Left lung (tissue), 10 donors: Measurements from ENCODE around the gene PRM3. TPM values are rescaled to one million over a fixed set of nuclear protein-coding genes. Genes with fewer than 3 reads are reported as not detected.
A peak's percentile ranks its signal among the peaks of the same experiment; 100 is the strongest.

ENCODE experiments used
- ATAC-seq: fragments of 200-7000 bp; cut with Tn5 transposase; one replicate; pipeline ENCODE4 v1.9.1; 2020; ENCODE audit warnings: moderate library complexity
- DNase-seq, 4 donors: peaks; one replicate each; pipeline ENCODE4 v3.0.0-alpha.2; 2013 to 2020
- H3K27ac ChIP-seq, 2 donors: fragments of 200-600 bp; sonication (generic) in 1 of 2; one replicate each; pipeline versions ENCODE4 v1.5.0 to v1.8.0; 2020 to 2021
- H3K27me3 ChIP-seq, 2 donors: fragments of 200-600 bp; sonication (generic) in 1 of 2; one replicate each; pipeline versions ENCODE4 v1.5.0 to v1.8.0; 2020 to 2021
- H3K36me3 ChIP-seq, 2 donors: fragments of 200-600 bp; sonication (generic) in 1 of 2; one replicate each; pipeline versions ENCODE4 v1.5.0 to v1.8.0; 2020 to 2021
- H3K4me1 ChIP-seq, 2 donors: fragments of 200-600 bp; one replicate each; pipeline ENCODE4 v1.8.0; 2021
- H3K4me3 ChIP-seq, 2 donors: fragments of 200-600 bp; sonication (generic) in 1 of 2; one replicate each; pipeline versions ENCODE4 v1.5.0 to v1.8.0; 2020 to 2021; ENCODE audit warnings: mild to moderate bottlenecking in 1 of 2
- H3K9me3 ChIP-seq, 2 donors: fragments of 200-600 bp; sonication (generic) in 1 of 2; one replicate each; pipeline versions ENCODE4 v1.5.0 to v1.8.0; 2020 to 2021
- intact Hi-C, 2 donors: fragments of 100-400 bp; cut with DNase I; formaldehyde crosslinking; loops; one replicate each; pipeline versions ENCODE4 v1.11.2 to v1.14.2; 2022
- polyA plus RNA-seq, 6 donors: library from polyadenylated mRNA; unstranded; fragments of 120-200 nt; gene quantifications; one replicate each; pipeline ENCODE4 v1.2.1, GENCODE V29; 2013; ENCODE audit not compliant: insufficient read length in 6 of 6
- total RNA-seq, 2 donors: library from RNA; stranded (reverse); fragmentation: NEBNext Ultra II Directional; extraction: Animal tissue kit (Norgen Biotek cat#: 25700); gene quantifications; one replicate each; pipeline ENCODE4 v1.2.1, GENCODE V29; 2021
- TF ChIP-seq, protein P1 (sequence below), 2 donors: fragments of 200-600 bp; sonication (generic) in 1 of 2; IDR thresholded peaks; one replicate each; pipeline versions ENCODE4 v1.5.0 to v1.8.0; 2021; ENCODE audit warnings: antibody characterized with exemption in 2 of 2
- donor health status: DM: no; HTN: yes; CAD: no.
- donor health status: DM: no; HTN: no; CAD: no.

The PRM3 gene
- total and polyA plus RNA-seq, 8 donors = not detected

DNA sequence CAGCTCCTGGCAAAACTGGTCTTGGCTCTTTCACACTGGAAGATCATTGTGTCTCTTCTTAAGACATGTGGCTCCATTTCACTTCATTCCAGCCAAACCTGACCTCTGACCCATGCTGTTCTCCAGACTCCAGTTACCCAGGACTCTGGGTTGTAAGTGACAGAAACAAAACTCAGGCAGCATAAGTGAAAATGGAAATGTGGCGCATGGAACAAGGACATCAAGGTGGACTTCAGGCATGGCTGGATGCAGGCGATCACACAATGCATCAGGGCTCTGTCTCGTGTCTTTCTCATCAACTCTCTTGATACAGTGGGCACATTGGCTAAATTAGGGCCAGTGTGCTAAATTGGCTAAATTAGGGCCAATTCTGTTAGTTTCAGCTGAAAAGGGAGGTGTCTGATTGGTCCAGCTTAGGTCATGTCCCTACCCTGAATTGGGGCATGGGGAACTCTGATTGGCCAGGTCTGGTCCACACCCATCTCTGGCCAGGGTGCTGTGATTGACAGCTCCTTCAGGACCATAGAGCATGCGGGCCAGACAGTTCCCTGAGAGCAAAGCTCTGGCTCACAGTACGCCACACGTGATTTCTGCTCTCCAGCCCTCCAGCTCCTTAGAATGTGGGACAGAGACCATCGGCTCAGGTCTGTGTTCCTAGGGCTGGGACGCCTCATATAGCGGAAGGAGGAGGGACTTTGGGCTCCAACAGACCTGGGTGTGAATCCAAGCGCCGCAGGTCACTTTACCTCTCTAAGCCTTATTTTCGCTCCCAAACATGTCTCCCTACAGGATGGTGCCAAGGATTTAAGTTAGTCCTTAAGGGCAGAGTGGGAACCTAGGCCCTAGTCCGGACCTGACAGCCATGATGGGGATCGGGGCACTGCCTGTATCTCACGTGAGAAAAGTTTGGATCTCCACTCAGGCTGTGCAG lies 34.9 kb downstream of the PRM3 start:
- no peak overlapping the region for H3K27ac ChIP-seq
- DNase-seq (no peak), ATAC-seq (no peak)
- H3K4me1 ChIP-seq = peaks cover 0 to 52% of the 10 kb centered on the region in 2 donors
- H3K4me3 ChIP-seq = no peak overlapping the region
- no peaks in the 10 kb centered on the region for H3K27me3 ChIP-seq
- TF ChIP-seq, protein P1, sequence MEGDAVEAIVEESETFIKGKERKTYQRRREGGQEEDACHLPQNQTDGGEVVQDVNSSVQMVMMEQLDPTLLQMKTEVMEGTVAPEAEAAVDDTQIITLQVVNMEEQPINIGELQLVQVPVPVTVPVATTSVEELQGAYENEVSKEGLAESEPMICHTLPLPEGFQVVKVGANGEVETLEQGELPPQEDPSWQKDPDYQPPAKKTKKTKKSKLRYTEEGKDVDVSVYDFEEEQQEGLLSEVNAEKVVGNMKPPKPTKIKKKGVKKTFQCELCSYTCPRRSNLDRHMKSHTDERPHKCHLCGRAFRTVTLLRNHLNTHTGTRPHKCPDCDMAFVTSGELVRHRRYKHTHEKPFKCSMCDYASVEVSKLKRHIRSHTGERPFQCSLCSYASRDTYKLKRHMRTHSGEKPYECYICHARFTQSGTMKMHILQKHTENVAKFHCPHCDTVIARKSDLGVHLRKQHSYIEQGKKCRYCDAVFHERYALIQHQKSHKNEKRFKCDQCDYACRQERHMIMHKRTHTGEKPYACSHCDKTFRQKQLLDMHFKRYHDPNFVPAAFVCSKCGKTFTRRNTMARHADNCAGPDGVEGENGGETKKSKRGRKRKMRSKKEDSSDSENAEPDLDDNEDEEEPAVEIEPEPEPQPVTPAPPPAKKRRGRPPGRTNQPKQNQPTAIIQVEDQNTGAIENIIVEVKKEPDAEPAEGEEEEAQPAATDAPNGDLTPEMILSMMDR (IDR thresholded peaks at IDR 0.05) = no peak
- H3K36me3 ChIP-seq = no peaks in the 10 kb centered on the region
- H3K9me3 ChIP-seq = no peaks in the 10 kb centered on the region
- intact Hi-C loops = no loop called here

DNA sequence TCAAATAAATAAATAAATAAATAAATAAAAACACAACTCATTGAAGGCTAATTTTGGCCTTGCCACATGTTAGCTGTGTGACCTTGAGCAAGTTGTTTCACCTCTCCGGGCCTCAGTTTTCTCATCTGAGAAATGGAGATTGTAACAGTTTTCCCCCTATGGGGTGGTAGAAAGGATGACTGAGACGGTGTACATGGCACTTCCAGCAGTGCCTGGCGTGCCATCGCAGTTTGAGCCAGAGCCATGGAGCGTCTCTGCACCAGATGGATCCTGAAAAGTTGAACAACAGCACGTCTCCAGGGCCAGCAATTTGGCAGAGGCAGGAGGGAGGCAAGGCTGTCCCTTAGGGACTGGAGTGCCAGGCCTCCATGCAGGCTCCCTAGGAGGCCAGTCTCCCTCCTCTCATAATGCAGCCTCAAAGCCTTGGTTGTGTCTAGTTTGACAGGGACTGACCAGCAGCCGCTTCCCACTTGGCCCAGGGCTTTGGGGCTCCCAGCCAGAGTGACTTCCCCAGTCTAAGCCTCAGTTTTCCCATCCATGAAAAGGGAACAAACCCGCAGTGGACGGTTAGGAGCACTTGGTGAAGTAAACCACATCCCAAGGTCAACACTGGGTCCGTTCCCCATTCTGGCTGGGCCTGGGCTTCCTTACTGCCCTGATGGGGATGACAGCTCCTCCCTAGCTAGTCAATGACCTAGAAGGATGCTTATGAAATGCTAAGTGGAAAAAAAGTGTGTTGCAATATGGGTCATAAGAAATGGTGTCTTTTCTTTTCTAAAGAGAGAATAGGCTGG lies 36.8 kb downstream of the PRM3 start:
- no peaks in the 10 kb centered on the region for H3K27me3 ChIP-seq
- no peaks in the 10 kb centered on the region for H3K9me3 ChIP-seq
- H3K27ac ChIP-seq = peak overlapping the region in 1 of 2 donors; percentile 41
- intact Hi-C loops = no loop called here
- ATAC-seq (peak; percentile 80), DNase-seq (peak in 2 of 4 donors; percentile 80 to 84)
- H3K36me3 ChIP-seq = no peaks in the 10 kb centered on the region
- H3K4me1 ChIP-seq = peaks cover 0 to 68% of the 10 kb centered on the region in 2 donors
- H3K4me3 ChIP-seq = no peak overlapping the region
- TF ChIP-seq, protein P1 (IDR thresholded peaks at IDR 0.05) = no peak

DNA sequence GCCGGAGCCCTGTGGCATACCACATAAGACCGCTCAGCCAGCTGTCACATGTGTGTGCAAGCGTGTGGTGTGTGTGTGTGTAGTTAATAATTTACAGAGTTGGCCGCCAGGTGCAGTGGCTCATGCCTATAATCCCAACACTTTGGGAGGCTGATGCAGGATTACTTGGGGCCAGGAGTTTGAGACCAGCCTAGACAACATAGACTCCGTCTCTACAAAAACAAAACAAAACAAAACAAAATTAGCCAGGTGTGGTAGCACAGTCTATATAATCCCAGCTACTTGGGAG lies 37.8 kb downstream of the PRM3 start:
- H3K4me1 ChIP-seq = peaks cover 0 to 69% of the 10 kb centered on the region in 2 donors
- TF ChIP-seq, protein P1 (IDR thresholded peaks at IDR 0.05) = no peak
- H3K27ac ChIP-seq = no peak overlapping the region
- H3K9me3 ChIP-seq = no peaks in the 10 kb centered on the region
- no peak for ATAC-seq
- no peak overlapping the region for H3K4me3 ChIP-seq
- DNase-seq = peak in 1 of 4 donors; percentile 37
- intact Hi-C loops = no loop called here
- H3K36me3 ChIP-seq = no peaks in the 10 kb centered on the region
- no peaks in the 10 kb centered on the region for H3K27me3 ChIP-seq

DNA sequence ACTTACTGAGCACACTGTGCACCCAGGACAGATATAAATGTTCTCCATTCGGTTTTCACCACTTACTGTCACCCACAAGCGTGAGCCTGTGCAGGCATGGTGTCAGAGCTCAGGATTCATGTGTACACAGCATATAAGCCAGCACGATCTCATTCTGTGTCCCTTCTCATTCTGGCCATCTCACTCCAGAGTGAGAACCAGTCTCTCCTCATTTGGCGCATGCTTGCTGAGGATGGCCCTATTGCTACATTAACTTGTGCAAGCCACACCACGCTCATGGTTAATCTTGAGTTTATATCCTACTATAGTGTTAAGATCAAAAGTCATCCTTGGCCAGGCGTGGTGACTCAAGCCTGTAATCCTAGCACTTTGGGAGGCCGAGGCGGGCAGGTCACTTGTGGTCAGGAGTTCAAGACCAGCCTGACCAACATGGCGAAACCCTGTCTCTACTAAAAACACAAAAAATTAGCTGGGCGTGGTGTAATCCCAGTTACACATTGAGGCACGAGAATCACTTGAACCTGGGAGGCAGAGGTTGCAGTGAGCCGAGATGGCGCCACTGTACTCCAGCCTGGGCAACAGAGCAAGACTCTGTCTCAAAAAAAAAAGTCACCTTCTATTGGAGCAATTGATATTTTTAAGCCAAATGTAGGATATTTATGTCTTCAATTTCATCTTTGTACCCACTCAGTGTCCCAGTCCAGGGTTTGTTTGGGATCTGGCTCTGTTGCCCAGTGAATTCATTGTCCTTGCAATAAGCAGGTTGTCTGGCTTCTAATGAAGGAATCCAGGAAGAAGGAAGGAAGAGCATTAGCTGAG lies 38.3 kb downstream of the PRM3 start:
- intact Hi-C loops = no loop called here
- peak in 1 of 4 donors; percentile 38 for DNase-seq
- no peak for ATAC-seq
- Histone ChIP-seq H3K36me3 (no peaks in the 10 kb centered on the region), H3K27ac (peak overlapping the region in 1 of 2 donors; percentile 77), H3K4me3 (no peak overlapping the region), H3K4me1 (peaks cover 0 to 64% of the 10 kb centered on the region in 2 donors), H3K27me3 (no peaks in the 10 kb centered on the region), H3K9me3 (no peaks in the 10 kb centered on the region)
- TF ChIP-seq, protein P1 (IDR thresholded peaks at IDR 0.05) = no peak
